ENCODE measurements around the gene MT1F. TPM values are rescaled to one million over a fixed set of nuclear protein-coding genes. Genes with fewer than 3 reads are reported as not detected.

MT1F gene
- total and polyA plus RNA-seq, 9 of the 15 experiments (the other 6 are each of a cell fraction or from before 2014, with no cell fraction given): 0.18 to 0.68 (median 0.29) TPM; not detected in 5

GRCh38 chr16:56609463-56609921, 48.3 kb upstream of the MT1F start (continued):
- no peak for TF ChIP-seq MGA (IDR thresholded peaks at IDR 0.05)
- TF ChIP-seq ETS1 (conservative IDR thresholded peaks at IDR 0.05; ENCODE audit: control insufficient read depth, low read depth, low read length): no peak
